GM23248 (cell line): ENCODE results near the gene SEPTIN3.

Source experiments
- EZH2 ChIP-seq: fragments of 200-600 bp; sonication (generic); IDR thresholded peaks from 2 replicates; pipeline ENCODE4 v1.6.1; 2018; ENCODE audit warnings: antibody characterized with exemption, mild to moderate bottlenecking; ENCODE audit not compliant: insufficient read depth, poor library complexity, severe bottlenecking
- EZH2phosphoT487 ChIP-seq: fragments of 200-600 bp; sonication (generic); IDR thresholded peaks from 2 replicates; pipeline ENCODE4 v1.6.1; 2018; ENCODE audit warnings: antibody characterized with exemption, moderate library complexity, mild to moderate bottlenecking, low read depth; ENCODE audit not compliant: insufficient read depth

DNA sequence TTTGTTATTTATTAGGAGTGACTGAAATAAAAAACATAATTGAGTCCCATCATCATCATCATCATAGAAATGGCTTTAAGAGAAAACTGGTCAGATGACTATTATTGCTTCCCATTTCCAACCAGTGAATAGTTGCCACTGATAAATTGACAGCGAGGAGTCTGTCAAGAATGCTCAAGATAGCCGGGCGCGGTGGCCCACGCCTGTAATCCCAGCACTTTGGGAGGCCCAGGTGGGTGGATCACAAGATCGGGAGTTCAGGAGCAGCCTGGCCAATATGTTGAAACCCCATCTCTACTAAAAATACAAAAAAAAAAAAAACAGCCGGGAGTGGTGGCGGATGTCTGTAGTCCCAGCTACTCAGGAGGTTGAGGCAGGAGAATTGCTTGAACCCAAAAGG lies 31.2 kb downstream of the SEPTIN3 start:
- TF ChIP-seq EZH2phosphoT487 (no peak), EZH2 (no peak)
